NOMO-1 treated with DMSO at 0.1 percent for 48 hours (cell line): ENCODE results near the gene NHERF1.

ENCODE experiments used
- DNase-seq: peaks from one replicate; lab custom pipeline; 2025; ENCODE audit not compliant: unreplicated experiment; lab: John Stamatoyannopoulos, UW

NHERF1 gene

DNA sequence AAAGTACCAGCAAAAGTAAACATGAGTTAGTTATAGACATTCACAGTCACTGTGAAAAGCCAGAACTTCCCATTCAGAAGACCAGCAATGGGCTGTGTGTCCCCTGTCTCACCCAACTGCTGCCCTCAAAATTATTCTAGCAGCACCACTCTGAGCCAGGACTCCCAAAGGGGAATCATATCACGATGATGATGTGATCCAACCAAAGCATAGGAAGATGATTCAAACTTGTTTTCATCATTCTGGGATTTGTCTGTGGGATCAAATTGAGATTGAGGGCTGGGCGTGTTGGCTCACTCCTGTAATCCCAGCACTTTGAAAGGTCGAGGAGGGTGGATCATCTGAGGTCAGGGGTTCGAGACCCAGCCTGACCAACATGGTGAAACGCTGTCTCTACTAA, 34.1 kb downstream of the NHERF1 start:
- DNase-seq: no peak

DNA sequence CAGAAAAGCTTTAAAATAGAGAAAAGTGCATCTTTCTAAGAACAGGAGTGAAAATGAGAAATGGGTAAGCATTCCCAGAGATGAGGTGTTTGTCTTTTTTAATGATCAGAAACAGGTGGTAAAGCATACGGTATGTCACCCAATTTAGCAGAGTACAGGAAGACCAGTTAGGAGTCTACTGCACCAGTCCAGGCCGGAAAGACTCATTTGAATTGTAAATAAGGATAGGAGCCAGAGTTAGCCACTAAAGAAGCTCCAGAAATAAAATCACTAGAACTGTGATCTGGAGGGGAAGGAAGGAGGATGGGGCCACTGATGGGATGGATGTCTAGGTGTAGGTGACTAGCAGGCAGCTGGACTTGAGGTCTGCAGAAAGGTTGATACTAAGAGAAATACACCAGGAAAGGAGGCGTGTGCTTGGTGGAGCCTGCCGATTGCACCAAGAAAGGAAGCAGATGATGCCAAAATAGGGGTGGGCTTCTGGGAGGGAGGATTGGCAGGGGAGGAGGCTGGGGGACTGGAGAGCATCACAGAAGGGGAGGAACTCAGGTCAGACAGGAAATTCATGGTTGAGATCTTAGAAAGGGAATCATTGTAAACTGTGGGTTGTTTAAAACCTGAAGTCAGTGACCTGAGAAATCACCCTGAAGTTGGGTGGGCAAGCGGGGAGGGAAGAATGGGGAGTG, 35.8 kb downstream of the NHERF1 start:
- no peak for DNase-seq

DNA sequence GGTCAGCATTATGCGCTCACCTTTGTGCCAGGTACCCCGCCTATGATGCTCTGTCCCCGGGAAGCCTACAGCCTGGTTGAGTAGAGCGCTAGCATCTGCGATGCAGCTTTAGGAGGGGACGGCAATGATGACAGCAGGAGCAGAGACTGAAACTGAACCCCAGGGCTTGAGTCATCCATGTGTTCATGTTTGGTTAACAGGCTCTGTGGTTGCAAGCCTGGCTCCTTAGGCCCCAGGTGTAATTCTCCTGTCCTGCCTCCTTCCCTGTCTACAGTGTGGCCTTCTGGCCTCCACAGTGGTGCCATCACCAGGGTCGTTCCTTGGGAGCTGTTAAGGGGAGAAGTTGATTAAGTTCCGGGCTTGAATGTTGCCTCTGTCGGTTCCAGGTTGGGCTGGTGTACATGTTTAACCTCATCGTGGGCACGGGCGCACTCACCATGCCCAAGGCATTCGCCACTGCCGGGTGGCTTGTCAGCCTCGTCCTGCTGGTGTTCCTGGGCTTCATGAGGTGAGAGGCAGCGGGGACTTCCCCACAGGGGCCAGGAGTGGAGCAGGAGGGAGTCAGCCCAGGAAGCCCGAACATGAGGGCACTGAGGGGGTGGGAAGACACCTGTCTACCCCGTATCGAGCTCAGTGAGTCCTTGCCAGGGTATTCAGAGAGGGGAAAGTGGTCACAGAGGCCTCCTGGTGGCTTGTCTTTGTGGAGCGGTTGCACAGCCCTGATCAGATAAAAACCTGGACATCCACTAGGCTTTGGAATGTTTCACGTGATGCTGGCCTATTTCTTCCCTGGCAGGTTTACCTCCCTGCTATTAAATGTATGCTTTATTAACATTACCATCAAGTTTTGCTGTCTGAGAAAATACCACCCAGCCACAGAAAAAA, 36.9 kb downstream of the NHERF1 start:
- no peak for DNase-seq

- no peak for DNase-seq
Observed at GRCh38 chr17:74785981-74786360, 37.5 kb downstream of the NHERF1 start.

GRCh38 chr17:74786431-74787055, 38.1 kb downstream of the NHERF1 start:
- DNase-seq: peak; percentile 86

GRCh38 chr17:74790161-74791058, 42.0 kb downstream of the NHERF1 start:
- peak; percentile 51 for DNase-seq

DNA sequence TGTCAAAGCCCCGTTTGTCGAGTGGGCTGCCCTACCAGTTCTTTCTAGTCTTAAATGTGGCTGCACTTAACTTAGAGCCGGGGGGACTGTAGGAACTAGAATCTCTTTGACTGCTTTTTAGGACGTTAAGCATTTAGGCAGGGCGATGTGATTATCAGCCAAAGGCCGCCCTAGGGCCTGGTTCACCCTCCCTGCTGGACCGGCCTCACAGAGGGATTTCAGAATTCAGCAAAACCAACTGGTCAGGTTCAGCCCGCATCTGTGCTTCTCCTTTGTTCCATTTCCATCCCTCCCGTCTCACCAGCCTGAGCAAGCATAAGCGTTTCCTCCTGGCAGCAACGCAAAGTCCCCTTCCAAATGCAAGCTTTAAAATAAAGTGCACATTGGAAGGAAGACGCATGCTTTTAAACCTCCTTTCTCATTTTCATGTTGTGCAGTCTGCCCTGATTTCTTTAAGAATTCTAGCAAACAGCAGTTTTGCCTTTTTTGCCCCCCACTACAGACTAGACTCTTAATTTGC, 44.2 kb downstream of the NHERF1 start:
- DNase-seq: no peak

GRCh38 chr17:74795327-74796020, 47.0 kb downstream of the NHERF1 start:
- DNase-seq: no peak

- DNase-seq: no peak
Observed at GRCh38 chr17:74796211-74796610, 47.8 kb downstream of the NHERF1 start.

- no peak for DNase-seq
Observed at GRCh38 chr17:74796866-74797265, 48.4 kb downstream of the NHERF1 start.

DNA sequence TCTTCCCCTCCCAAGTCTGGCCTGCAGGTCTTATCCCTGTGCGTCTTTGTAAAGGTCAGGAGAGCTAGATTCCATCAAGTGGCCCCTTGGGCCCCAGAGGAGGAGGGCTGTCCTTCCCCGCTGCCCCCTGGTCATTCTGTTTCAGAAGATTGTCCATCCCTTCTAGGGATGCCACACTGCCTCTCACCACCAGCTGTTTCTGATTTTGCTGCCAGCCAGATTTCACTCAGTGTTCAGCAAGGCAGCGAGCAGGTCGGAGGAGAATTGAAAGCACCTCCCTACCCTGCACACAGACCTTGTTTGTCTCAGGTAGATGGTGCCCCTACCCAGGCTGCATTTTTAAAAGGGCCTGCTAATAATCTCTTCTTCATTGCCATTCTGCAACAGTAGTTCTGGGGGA, 49.4 kb downstream of the NHERF1 start:
- no peak for DNase-seq

DNA sequence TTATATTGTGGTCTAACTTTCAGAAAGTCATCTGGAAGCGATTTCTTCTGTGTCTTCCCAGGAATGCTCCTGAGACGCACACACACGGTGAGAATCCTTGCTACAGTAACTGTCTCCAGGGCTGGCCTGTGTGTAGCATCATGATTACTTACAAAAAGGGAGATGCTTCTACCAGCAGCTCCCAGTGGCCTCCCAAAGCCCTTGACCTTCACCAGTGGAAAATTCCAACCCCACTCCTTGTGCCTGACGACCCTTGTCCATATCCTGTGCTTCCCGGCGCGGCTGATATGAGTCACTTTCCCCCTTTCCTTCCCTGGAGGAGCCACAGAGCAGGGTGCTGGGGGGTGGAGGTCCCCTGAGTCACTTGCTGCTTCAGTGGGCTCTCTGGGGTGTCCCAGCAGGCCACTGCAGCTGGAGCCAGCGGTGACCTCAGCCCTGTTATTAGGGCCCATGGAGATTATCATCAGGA, 49.8 kb downstream of the NHERF1 start:
- DNase-seq: no peak

DNA sequence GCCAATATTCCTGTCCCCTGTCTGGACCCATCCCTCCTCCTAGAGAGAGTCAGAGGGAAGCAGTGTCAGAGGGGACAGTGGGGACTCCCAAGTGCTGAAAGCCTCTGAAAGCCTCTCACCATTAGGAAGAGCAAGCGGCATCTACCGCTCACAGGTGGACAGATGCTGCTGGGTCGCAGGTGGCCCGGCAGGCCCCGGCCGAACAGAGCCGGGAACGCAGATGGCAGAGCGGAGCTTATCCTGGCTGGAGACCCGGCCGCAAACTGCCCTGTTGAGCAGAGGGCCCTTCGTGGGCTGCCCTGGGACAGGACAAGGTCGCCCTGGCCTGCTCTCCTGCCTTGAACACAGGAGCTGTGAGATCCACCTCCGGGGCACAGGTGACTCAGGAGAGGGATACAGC, 50.7 kb downstream of the NHERF1 start:
- DNase-seq: no peak

- DNase-seq: no peak
Observed at GRCh38 chr17:74800531-74800930, 52.1 kb downstream of the NHERF1 start.

DNA sequence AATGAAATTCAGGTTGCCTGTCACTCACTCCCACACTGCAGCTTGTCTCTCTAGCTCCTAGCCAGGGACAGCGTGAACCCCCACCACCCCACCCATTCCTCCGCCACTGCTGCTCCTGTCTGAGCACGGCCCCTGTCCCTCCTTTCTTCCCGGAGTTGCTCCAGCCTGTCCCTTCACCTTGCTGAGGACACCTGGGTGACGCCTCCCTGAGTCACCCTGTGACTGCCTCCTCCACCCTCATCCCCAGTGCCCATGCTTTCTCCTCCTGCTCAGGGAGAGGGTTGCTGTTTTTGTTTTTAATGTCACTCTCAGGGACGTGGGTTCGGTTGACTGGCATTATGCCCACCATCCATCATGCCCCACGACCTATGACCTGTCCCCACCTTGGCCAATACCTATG, 53.5 kb downstream of the NHERF1 start:
- DNase-seq: no peak

- DNase-seq: no peak
Observed at GRCh38 chr17:74803388-74803930, 55.0 kb downstream of the NHERF1 start.

DNA sequence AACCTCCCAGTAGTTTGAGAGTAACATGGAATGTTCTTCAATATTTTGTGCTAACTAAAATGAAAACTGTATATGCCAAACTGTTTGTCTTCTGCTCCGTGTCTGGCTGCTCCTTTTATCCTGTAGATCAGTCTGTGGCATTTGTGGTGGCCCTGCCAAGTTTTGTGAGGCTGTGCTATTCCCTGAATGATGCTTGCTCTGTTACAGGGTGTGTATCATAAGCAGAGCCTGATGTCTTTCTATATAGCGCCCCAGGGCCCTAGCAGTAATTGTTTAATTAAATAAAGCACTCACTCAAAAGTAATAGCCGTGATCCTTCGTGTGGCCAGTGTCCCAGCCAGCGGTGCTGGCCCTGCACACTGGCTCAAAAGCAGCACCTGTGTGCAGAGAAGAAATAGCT, 55.5 kb downstream of the NHERF1 start:
- DNase-seq: no peak

GRCh38 chr17:74804683-74805082, 56.3 kb downstream of the NHERF1 start:
- no peak for DNase-seq

- no peak for DNase-seq
Observed at GRCh38 chr17:74805591-74805991, 57.2 kb downstream of the NHERF1 start.

GRCh38 chr17:74806334-74806733, 57.9 kb downstream of the NHERF1 start:
- DNase-seq: no peak
